Measurements from ENCODE around the gene ADGRB3. TPM values are rescaled to one million over a fixed set of nuclear protein-coding genes. Genes with fewer than 3 reads are reported as not detected.

Gene ADGRB3
- total and polyA plus RNA-seq, 7 donors = 0.60 to 11.5 (median 9.7) TPM; not detected in 1

GRCh38 chr6:68695403-68695802 lies 60.3 kb downstream of the ADGRB3 start:
- Histone ChIP-seq H3K4me1 (no peaks in the 10 kb centered on the region), H3K9me3 (no peaks in the 10 kb centered on the region), H3K27me3 (no peaks in the 10 kb centered on the region), H3K27ac (no peak overlapping the region), H3K36me3 (no peaks in the 10 kb centered on the region), H3K4me3 (no peak overlapping the region)
- 73 to 81% methylated on average over 4 of the region's 4 CpGs for WGBS, 2 donors
- intact Hi-C loops (cut with DNase I) = no loop called here
- no peak for DNase-seq
- TF ChIP-seq POLR2AphosphoS5 (IDR thresholded peaks at IDR 0.05) (no peak), EP300 (IDR thresholded peaks at IDR 0.05) (no peak), POLR2A (IDR thresholded peaks at IDR 0.05) (no peak), CTCF (IDR thresholded peaks at IDR 0.05) (no peak)

GRCh38 chr6:68695838-68696237 lies 60.8 kb downstream of the ADGRB3 start:
- Histone ChIP-seq H3K27ac (no peak overlapping the region), H3K4me1 (no peaks in the 10 kb centered on the region), H3K4me3 (no peak overlapping the region), H3K9me3 (no peaks in the 10 kb centered on the region), H3K27me3 (no peaks in the 10 kb centered on the region), H3K36me3 (no peaks in the 10 kb centered on the region)
- TF ChIP-seq POLR2AphosphoS5 (IDR thresholded peaks at IDR 0.05) (no peak), EP300 (IDR thresholded peaks at IDR 0.05) (no peak), CTCF (IDR thresholded peaks at IDR 0.05) (no peak), POLR2A (IDR thresholded peaks at IDR 0.05) (no peak)
- 83 to 86% methylated on average over 6 of the region's 6 CpGs for WGBS, 2 donors
- intact Hi-C loops (cut with DNase I) = no loop called here
- DNase-seq = no peak

- Histone ChIP-seq H3K27ac (no peak overlapping the region), H3K9me3 (no peaks in the 10 kb centered on the region), H3K27me3 (no peaks in the 10 kb centered on the region), H3K36me3 (no peaks in the 10 kb centered on the region), H3K4me1 (no peaks in the 10 kb centered on the region), H3K4me3 (no peak overlapping the region)
- WGBS, 2 donors = 55 to 72% methylated on average over 1 of the region's 1 CpG
- DNase-seq = no peak
- no peak for TF ChIP-seq CTCF (IDR thresholded peaks at IDR 0.05)
- no peak for TF ChIP-seq POLR2A (IDR thresholded peaks at IDR 0.05)
- TF ChIP-seq POLR2AphosphoS5 (IDR thresholded peaks at IDR 0.05) = no peak
- no peak for TF ChIP-seq EP300 (IDR thresholded peaks at IDR 0.05)
- intact Hi-C loops (cut with DNase I) = no loop called here
These were observed 62.3 kb downstream of the ADGRB3 start for GRCh38 chr6:68697394-68697793.

- no peak overlapping the region for H3K27ac ChIP-seq
- no peaks in the 10 kb centered on the region for H3K9me3 ChIP-seq
- no peak for TF ChIP-seq POLR2AphosphoS5 (IDR thresholded peaks at IDR 0.05)
- TF ChIP-seq EP300 (IDR thresholded peaks at IDR 0.05) = no peak
- TF ChIP-seq POLR2A (IDR thresholded peaks at IDR 0.05) = no peak
- TF ChIP-seq CTCF (IDR thresholded peaks at IDR 0.05) = no peak
- H3K36me3 ChIP-seq = no peaks in the 10 kb centered on the region
- WGBS, 2 donors = 76 to 90% methylated on average over 4 of the region's 4 CpGs
- no peak overlapping the region for H3K4me3 ChIP-seq
- H3K4me1 ChIP-seq = no peaks in the 10 kb centered on the region
- intact Hi-C loops (cut with DNase I) = no loop called here
- no peaks in the 10 kb centered on the region for H3K27me3 ChIP-seq
- DNase-seq = no peak
These were observed 66.1 kb downstream of the ADGRB3 start for GRCh38 chr6:68701159-68701558.

- intact Hi-C loops (cut with DNase I) = no loop called here
- no peaks in the 10 kb centered on the region for H3K36me3 ChIP-seq
- TF ChIP-seq POLR2AphosphoS5 (IDR thresholded peaks at IDR 0.05) (no peak), CTCF (IDR thresholded peaks at IDR 0.05) (no peak), POLR2A (IDR thresholded peaks at IDR 0.05) (no peak), EP300 (IDR thresholded peaks at IDR 0.05) (no peak)
These were observed 69.4 kb downstream of the ADGRB3 start for GRCh38 chr6:68704485-68704884.

More at GRCh38 chr6:68704485-68704884, 69.4 kb downstream of the ADGRB3 start:
- Histone ChIP-seq H3K9me3 (no peaks in the 10 kb centered on the region), H3K27ac (no peak overlapping the region), H3K4me1 (no peaks in the 10 kb centered on the region), H3K27me3 (no peaks in the 10 kb centered on the region), H3K4me3 (no peak overlapping the region)
- DNase-seq = no peak

All from sigmoid colon (tissue), 7 donors.